ENCODE results near the gene NLRC3.

Gene NLRC3

DNA sequence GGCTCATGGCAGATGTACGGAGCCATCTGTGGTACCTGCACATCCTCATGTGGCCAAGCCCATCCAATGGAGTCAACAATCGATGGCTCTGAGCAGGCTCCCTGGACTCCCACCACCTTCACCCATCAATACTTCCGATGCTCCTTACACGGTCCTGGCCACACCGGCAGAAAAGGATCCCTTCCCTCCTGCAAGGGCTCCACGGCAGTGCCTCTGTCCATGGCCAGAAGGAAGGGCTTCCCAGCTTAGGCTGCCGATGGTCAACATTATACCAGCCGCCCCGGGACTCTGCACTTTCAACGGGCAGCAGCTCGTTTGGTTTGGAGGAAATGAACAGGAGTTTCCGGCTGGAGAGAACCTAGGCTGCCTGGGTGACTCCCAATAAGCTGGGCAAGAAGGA is 21.0 kb upstream of the NLRC3 start:
- no peak for DNase-seq (ENCODE audit: low read depth in 2 of 2)

GRCh38 chr16:3597676-3598075 is 20.5 kb upstream of the NLRC3 start:
- no peak for DNase-seq (ENCODE audit: low read depth in 2 of 2)

DNA sequence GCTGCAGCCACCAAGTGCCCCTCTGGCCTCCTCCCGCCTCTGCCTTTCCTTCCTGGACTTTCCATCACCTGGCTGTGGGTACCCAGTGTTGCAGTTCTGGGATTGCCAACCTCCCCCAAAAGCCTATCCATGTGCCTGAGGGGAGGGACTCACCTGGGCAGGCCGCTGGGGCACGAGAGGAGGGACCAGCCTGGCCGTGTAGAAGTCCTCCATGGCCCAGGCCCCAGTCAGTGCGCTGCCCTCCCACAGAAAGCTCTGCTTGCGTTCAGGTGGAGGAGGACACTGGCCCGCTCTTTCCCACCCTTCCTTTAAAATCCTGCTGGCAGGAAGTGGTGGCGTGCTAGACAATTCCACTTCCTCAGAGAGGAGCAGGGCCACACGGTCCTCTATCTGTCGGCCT is 20.0 kb upstream of the NLRC3 start:
- DNase-seq (ENCODE audit: low read depth in 2 of 2) = no peak

GRCh38 chr16:3596101-3596861 is 19.1 kb upstream of the NLRC3 start:
- DNase-seq (ENCODE audit: low read depth in 2 of 2) = no peak

- DNase-seq (ENCODE audit: low read depth in 2 of 2) = no peak
Measured at GRCh38 chr16:3595521-3596021, 18.4 kb upstream of the NLRC3 start.

DNA sequence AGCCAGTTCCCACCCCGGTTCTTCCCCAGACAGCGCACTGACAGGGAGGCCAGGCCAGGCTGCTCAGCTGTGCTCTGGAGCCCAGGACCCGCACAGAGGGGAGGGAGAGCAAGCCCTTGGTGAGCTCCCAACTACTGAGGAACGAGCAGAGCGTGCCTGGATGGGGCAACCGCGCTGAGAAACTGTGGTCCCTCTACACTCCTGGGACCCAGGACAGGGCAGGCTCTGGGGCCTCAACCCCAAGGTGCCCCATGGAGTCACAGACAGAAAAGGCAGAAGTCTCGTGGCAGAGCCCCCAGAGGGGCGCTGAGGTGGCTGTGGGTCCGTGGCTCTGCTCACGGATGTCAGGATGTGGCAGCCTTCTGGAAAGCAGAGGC is 17.9 kb upstream of the NLRC3 start:
- no peak for DNase-seq (ENCODE audit: low read depth in 2 of 2)

DNA sequence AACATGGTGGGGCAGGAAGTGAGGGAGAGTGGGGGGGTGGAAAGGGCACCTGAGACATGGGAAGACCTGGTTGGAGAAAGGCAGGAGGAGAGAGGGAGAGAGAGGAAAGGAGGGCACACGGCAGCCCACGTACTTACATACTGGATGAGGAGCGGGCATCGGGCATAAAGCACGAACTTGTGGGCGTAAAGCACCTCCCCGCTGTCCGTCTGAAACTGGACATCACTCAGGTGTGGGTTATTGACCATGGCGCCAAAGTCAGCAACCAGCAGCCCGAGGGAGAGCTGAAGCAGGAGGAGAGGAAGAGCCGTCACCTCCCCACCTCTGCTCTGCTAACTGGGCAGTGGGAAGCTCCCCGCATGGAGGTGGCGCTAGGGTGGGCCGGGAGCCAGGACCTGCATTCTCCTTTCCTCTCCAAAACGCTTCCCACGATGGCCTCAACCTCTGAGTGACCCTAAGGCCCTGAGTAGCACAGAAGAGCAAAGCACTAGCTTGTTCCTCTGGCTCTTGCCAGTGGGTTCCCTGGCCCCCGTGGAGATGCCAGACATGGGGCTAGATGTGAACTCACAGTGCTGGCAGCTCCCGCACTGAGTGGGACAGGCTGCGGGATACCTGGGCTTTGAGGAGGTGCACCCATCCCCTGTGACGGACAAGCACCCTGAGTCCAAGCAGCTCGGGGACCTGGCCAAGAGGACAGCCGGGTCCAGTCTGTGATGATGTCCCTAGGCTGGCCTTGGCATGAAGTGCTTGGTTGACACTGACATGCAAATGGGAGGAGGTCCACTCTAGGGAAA is 17.3 kb upstream of the NLRC3 start:
- no peak for DNase-seq (ENCODE audit: low read depth in 2 of 2)

DNA sequence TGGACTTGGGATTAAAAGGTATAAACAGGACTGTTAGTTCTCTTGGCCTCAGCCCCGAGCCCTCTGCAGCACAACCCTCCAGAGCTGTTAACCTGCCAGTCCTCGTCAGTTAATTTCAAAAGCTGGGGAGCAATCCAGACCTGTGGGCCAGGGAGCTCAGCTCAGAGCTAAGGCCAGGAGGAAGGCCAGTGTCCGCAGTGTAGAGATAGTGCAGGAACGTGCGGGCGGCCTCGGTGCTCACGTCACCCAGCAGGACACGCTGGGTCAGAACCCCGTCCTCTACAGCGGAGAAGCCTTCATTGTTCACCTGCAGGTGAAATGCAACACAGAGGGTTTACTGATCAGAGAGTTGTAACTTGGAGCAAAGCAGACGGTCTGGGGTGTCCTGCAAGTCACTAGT is 15.4 kb upstream of the NLRC3 start:
- no peak for DNase-seq (ENCODE audit: low read depth in 2 of 2)

- no peak for DNase-seq (ENCODE audit: low read depth in 2 of 2)
Measured at GRCh38 chr16:3591991-3592390, 14.8 kb upstream of the NLRC3 start.

- no peak for DNase-seq (ENCODE audit: low read depth in 2 of 2)
Measured at GRCh38 chr16:3591436-3591803, 14.2 kb upstream of the NLRC3 start.

- no peak for DNase-seq (ENCODE audit: low read depth in 2 of 2)
Measured at GRCh38 chr16:3590736-3591435, 13.7 kb upstream of the NLRC3 start.

DNA sequence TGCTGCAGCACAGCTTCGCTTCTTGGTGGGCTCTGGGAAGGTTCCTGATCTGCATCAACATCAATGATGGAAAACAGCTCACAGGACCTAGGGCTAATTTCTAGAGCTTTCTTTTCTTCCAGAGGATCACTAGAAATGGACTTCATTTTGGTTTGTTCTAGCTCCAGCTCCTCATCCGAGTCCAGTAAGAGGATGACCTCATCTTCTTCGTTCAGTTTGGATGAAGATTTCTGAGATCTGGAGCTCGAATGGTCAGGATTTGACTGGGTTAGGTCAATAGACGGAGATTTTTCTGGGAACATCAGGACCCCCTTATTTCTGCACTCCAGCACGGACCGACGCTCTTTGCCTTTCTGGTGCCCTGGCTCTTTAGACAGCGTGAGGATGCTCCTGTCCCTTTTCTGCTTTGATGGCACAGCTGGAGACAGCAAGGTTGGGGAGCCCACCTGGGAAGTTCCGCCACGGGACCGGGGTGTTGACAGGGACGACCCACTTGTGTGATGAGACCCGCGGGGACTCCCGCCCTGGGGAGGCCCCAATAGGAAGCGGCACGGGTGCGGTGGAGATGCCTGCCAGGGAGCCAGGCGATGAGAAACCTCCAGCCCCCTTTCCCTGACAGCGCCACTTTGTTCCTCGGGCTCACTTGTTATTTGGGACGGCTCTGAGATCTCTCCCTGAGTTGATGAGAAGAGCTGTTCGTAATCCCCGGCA is 12.9 kb upstream of the NLRC3 start:
- DNase-seq (ENCODE audit: low read depth in 2 of 2) = no peak

DNA sequence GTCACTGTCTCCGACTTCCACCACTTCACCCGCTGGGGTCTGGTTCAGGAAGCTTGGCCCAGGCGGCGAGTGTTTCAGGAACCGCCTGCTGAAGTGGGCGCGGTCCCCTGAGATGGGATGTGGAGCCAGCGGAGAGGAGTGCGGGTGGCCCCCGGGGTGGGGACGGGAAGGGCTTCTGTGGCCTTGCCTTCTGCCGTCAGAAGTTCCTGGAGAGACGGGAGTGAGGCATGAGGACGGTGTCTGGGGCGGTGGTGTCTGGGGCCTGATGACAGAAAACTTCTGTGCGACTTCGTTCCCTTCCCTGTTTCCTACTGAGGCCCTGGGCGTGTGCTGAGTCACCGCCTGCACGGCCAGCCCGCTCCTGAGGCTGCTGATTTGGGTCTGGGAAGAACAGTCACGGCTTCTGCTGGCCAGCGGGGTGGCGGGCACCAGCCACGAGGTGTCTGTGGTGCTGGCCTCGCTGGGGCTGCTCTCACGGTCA is 12.3 kb upstream of the NLRC3 start:
- no peak for DNase-seq (ENCODE audit: low read depth in 2 of 2)

GRCh38 chr16:3589001-3589400 is 11.8 kb upstream of the NLRC3 start:
- DNase-seq (ENCODE audit: low read depth in 2 of 2) = no peak

DNA sequence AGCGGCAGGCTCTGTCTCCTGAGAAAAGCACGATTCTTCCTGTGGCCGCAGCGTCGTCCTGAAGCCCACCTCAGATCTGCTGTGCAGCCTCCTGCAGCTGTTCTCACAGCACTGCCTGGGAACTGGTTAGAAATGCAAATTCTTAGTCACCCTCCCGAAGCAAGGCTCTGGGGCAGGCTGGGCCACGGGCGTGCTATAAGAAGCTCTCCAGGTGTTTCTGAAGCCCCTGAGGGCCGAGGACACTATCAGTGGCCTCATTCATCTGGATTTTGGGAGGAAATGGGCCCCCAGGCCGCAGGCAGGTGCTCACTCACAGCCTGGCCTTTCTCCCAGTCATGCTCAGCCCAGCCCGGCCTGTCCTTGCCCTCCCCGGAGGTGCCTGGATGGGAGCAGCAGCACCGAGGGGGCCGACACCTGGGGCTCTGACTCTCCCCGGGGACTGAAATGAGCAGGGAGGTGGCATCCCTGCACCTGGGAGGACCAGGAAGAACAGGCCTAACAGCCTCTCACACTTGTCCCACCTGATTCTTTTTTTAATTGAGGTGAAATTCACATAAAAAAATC is 10.4 kb upstream of the NLRC3 start:
- no peak for DNase-seq (ENCODE audit: low read depth in 2 of 2)

- DNase-seq (ENCODE audit: low read depth in 2 of 2) = no peak
Measured at GRCh38 chr16:3584412-3584811, 7.2 kb upstream of the NLRC3 start.

DNA sequence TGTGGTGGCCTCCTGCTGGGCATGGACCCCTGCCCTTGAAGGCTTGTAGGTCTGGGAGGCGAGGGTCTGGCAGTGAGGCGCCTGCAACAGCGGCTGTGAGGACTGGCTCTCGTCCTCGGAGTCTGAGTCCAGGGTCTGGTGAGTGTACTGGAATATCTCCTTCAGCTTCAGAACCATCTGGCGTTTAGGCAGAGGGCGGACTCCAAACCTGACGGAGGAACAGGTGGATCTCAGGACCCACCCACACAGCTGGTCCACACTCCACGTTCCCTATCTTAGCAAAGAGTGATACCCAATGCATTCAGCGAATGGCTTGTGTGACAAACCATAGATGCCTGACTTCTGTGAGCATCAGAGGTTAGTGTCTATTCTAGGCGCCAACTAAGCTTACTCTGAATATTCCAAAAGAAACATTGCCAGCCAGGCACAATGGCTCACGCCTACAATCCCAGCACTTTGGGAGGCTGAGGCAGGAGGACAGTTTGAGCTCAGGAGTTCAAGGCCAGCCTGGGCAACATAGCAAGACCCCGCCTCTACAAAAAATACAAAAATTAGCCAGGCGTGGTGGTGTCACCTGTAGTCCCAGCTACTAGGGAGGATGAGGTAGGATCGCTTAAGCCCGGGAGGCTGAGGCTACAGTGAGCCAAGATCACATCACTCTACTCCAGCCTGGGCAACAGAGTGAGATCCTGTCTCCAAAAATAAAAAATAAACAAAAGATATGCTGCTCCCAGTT is 6.3 kb upstream of the NLRC3 start:
- DNase-seq (ENCODE audit: low read depth in 2 of 2) = no peak

GRCh38 chr16:3582276-3583165 is 5.3 kb upstream of the NLRC3 start:
- no peak for DNase-seq (ENCODE audit: low read depth in 2 of 2)

GRCh38 chr16:3581392-3581791 is 4.2 kb upstream of the NLRC3 start:
- DNase-seq (ENCODE audit: low read depth in 2 of 2) = no peak

GRCh38 chr16:3580686-3581085 is 3.5 kb upstream of the NLRC3 start:
- DNase-seq (ENCODE audit: low read depth in 2 of 2) = no peak

Measured in stimulated activated CD8-positive, alpha-beta memory T cell treated with anti-CD3 and anti-CD28 coated beads, Interleukin-15, amount 100 ng/mL, for 4 hours (primary cell).